Mucosa of descending colon (tissue), 3 donors: Measurements from ENCODE around the gene ACTN4. TPM values are rescaled to one million over a fixed set of nuclear protein-coding genes. Genes with fewer than 3 reads are reported as not detected.
"Not testable (repeated sequence)": the region's sequence is repeated elsewhere in the genome, so short reads cannot be mapped to it uniquely, and the experiment has no call there.

Experiments
- ATAC-seq: fragments of 200-7000 bp; cut with Tn5 transposase; one replicate; pipeline ENCODE4 v1.9.1; 2020; ENCODE audit warnings: mild to moderate bottlenecking, moderate library complexity
- DNase-seq, 3 donors: peaks; one replicate each; pipeline ENCODE4 v3.0.0-alpha.2; 2020
- H3K36me3 ChIP-seq: fragments of 200-600 bp; one replicate; pipeline ENCODE4 v1.8.0; 2021; ENCODE audit warnings: low read depth, mild to moderate bottlenecking
- H3K4me1 ChIP-seq: fragments of 200-600 bp; one replicate; pipeline ENCODE4 v1.8.0; 2021; ENCODE audit warnings: low read depth, mild to moderate bottlenecking
- H3K4me3 ChIP-seq: fragments of 200-600 bp; one replicate; pipeline ENCODE4 v1.8.0; 2021; ENCODE audit warnings: mild to moderate bottlenecking
- H3K9me3 ChIP-seq: fragments of 200-600 bp; one replicate; pipeline ENCODE4 v1.8.0; 2021; ENCODE audit warnings: mild to moderate bottlenecking
- intact Hi-C, 2 donors: fragments of 100-400 bp; cut with DNase I in 1 of 2; cut with micrococcal nuclease in 1 of 2; formaldehyde crosslinking; loops; one replicate each; pipeline versions ENCODE4 v1.11.0 to v1.11.1; 2022; cut with DNase I, micrococcal nuclease
- total RNA-seq, 3 donors: library from RNA; stranded (reverse); fragmentation: NEBNext Ultra II Directional in 2 of 3; extraction: Animal tissue kit (Norgen Biotek cat#: 25700) in 2 of 3; gene quantifications; one replicate each; pipeline versions ENCODE4 v1.2.1 to v1.2.4, GENCODE V29; 2021 to 2023
- TF ChIP-seq, protein P1 (sequence below): fragments of 200-600 bp; IDR thresholded peaks from one replicate; pipeline ENCODE4 v1.8.0; 2022; ENCODE audit warnings: antibody characterized with exemption, mild to moderate bottlenecking
- donor health status: DM: no; HTN: no; CAD: no; lungs with moderate emphysema.
- donor health status: DM: no; HTN: no; CAD: no.
- donor health status: DM: no; HTN: yes; CAD: no.

The ACTN4 gene
- total RNA-seq, 3 donors from 2014 or later = 566 to 1,080 (median 1,014) TPM

DNA sequence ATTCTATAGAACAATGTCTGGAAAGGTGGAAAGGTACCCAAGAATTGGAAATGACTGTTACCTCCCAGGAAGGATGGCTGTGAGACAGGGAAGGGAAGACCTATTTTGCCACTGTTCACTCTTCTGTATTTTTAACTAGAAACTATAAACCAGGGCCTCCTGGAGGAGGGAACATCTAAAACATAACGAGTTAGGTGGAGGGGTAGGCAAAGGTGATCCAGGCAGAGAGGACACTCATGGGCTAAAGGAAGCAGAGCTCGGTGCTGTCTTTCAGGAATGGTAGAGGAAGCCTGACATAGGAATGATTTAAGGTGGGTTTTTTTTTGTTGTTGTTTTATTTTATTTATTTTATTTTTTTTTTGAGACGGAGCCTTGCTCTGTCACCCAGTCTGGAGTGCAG lies 22.6 kb upstream of the ACTN4 start:
- DNase-seq (no peak), ATAC-seq (no peak)
- Histone ChIP-seq H3K4me3 (no peak overlapping the region), H3K4me1 (peaks cover 6% of the 10 kb centered on the region), H3K36me3 (peaks cover 9% of the 10 kb centered on the region), H3K9me3 (no peaks in the 10 kb centered on the region)
- intact Hi-C loops = no loop called here
- TF ChIP-seq, protein P1, sequence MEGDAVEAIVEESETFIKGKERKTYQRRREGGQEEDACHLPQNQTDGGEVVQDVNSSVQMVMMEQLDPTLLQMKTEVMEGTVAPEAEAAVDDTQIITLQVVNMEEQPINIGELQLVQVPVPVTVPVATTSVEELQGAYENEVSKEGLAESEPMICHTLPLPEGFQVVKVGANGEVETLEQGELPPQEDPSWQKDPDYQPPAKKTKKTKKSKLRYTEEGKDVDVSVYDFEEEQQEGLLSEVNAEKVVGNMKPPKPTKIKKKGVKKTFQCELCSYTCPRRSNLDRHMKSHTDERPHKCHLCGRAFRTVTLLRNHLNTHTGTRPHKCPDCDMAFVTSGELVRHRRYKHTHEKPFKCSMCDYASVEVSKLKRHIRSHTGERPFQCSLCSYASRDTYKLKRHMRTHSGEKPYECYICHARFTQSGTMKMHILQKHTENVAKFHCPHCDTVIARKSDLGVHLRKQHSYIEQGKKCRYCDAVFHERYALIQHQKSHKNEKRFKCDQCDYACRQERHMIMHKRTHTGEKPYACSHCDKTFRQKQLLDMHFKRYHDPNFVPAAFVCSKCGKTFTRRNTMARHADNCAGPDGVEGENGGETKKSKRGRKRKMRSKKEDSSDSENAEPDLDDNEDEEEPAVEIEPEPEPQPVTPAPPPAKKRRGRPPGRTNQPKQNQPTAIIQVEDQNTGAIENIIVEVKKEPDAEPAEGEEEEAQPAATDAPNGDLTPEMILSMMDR = no peak

GRCh38 chr19:38626401-38626800 lies 21.0 kb upstream of the ACTN4 start:
- ATAC-seq = no peak
- intact Hi-C loops = no loop called here
- peaks cover 9% of the 10 kb centered on the region for H3K36me3 ChIP-seq

GRCh38 chr19:38629568-38629967 lies 17.9 kb upstream of the ACTN4 start:
- Histone ChIP-seq H3K4me1 (no peaks in the 10 kb centered on the region), H3K4me3 (no peak overlapping the region), H3K9me3 (no peaks in the 10 kb centered on the region), H3K36me3 (peaks cover 3% of the 10 kb centered on the region)
- DNase-seq = no peak
- intact Hi-C loops = no loop called here
- ATAC-seq = no peak
- TF ChIP-seq, protein P1 = no peak

More at GRCh38 chr19:38626401-38626800, 21.0 kb upstream of the ACTN4 start:
- Histone ChIP-seq H3K9me3 (no peaks in the 10 kb centered on the region), H3K4me1 (no peaks in the 10 kb centered on the region), H3K4me3 (no peak overlapping the region)
- DNase-seq = no peak
- TF ChIP-seq, protein P1 = no peak

GRCh38 chr19:38631301-38631700 lies 16.1 kb upstream of the ACTN4 start:
- H3K4me3 ChIP-seq, DNase-seq, H3K9me3 ChIP-seq, ATAC-seq, H3K36me3 ChIP-seq: not testable (repeated sequence)
- intact Hi-C loops = loop anchor here in 1 of 2 donors (10.0 kb wide), 1 partner anchor 226 kb away; the partner anchor contains the start of gene FAM98C
- H3K4me1 ChIP-seq = peaks cover 11% of the 10 kb centered on the region

GRCh38 chr19:38631811-38632475 lies 15.5 kb upstream of the ACTN4 start:
- ATAC-seq, H3K36me3 ChIP-seq, DNase-seq, H3K4me3 ChIP-seq, H3K9me3 ChIP-seq: not testable (repeated sequence)
- peaks cover 18% of the 10 kb centered on the region for H3K4me1 ChIP-seq
- intact Hi-C loops = loop anchor here in 1 of 2 donors (10.0 kb wide), 1 partner anchor 227 kb away; the partner anchor contains the start of gene FAM98C

- Histone ChIP-seq H3K4me3 (no peak overlapping the region), H3K36me3 (no peaks in the 10 kb centered on the region), H3K9me3 (no peaks in the 10 kb centered on the region), H3K4me1 (peaks cover 22% of the 10 kb centered on the region)
- ATAC-seq (no peak), DNase-seq (no peak)
- TF ChIP-seq, protein P1 = no peak
- intact Hi-C loops = loop anchor here in 1 of 2 donors (10.0 kb wide), 1 partner anchor 228 kb away; the partner anchor contains the start of gene FAM98C
These were observed 14.8 kb upstream of the ACTN4 start for GRCh38 chr19:38632476-38633213.
